ENCODE results near the gene MAVS.

- TF ChIP-seq POLR2A (IDR thresholded peaks at IDR 0.05; ENCODE audit: low read depth, low read length) (no peak), CTCF (IDR thresholded peaks at IDR 0.05; ENCODE audit: extremely low read depth in 1 of 2, insufficient read depth in 1 of 2, low read depth in 1 of 2, low read length in 2 of 2) (no peak), POLR2AphosphoS5 (IDR thresholded peaks at IDR 0.05; ENCODE audit: insufficient read depth, low read depth, low read length) (no peak), EZH2 (IDR thresholded peaks at IDR 0.05; ENCODE audit: borderline replicate concordance, low read depth, low read length, severe bottlenecking) (no peak)
These were observed 33.4 kb upstream of the MAVS start for GRCh38 chr20:3812975-3813847.
